Endometrial microvascular endothelial cells (primary cell): ENCODE results near the gene MYO18A. TPM values are rescaled to one million over a fixed set of nuclear protein-coding genes. Genes with fewer than 3 reads are reported as not detected.

Source experiments
- in situ Hi-C: cut with HindIII; loops from 2 replicates; pipeline ENCODE4 v1.10.0; 2017; ENCODE audit warnings: low sequenced_read_pairs, low pct_unique_long_range_greater_than_20kb; ENCODE audit errors: inconsistent ontology term
- total RNA-seq: library from RNA; depleted of rRNA; stranded (reverse); fragments of >200 nt; gene quantifications from one replicate; pipeline ENCODE4 v1.2.3, GENCODE V29; 2015; ENCODE audit errors: inconsistent ontology term

Gene MYO18A
- total RNA-seq, 1 donor from 2014 or later = 8.3 TPM

- in situ Hi-C loops = no loop called here
Observed at GRCh38 chr17:29115961-29116803, 64.0 kb downstream of the MYO18A start.

DNA sequence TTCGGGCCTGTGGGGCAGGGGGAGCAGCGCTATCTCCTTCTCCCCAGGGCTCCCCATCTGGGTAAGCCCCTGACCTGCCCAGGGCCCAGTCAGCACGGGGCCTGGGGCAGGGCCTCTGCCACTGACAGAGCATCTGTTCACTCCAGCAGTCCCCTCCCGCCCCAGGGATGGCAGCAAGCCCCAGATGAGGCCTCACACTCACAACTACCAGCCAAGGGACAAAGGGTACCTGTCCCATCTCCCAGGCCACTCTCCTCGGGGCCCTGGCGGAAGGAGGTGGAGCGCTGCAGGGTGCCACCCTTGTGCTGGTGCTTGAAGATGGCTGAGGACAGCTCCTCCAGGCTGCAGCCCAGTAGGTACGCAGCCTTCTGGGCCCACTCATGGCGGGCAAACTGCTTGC lies 64.8 kb downstream of the MYO18A start:
- in situ Hi-C loops = no loop called here

DNA sequence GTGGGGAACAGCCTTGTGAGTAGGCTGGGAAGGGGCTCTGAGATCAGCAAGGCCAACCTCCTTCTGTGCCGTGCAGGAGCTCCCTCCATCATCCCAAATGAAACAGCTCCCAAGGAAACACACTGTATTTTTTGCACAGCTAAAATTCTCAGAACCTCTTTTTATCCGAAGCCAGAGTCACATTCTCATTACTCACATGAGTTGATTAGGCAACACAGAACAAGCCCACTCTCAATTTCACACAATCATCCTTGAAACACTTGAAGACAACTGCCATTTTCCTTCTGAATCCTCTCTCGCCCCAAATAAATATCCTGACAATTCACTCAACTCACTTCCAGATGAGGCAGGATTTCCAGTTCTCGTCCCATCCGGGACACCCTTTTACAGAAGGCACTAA lies 66.1 kb downstream of the MYO18A start:
- in situ Hi-C loops = no loop called here

GRCh38 chr17:29113334-29113733 lies 66.9 kb downstream of the MYO18A start:
- in situ Hi-C loops = no loop called here

- in situ Hi-C loops = no loop called here
Observed at GRCh38 chr17:29112771-29113295, 67.4 kb downstream of the MYO18A start.

GRCh38 chr17:29111816-29112499 lies 68.2 kb downstream of the MYO18A start:
- in situ Hi-C loops = no loop called here

DNA sequence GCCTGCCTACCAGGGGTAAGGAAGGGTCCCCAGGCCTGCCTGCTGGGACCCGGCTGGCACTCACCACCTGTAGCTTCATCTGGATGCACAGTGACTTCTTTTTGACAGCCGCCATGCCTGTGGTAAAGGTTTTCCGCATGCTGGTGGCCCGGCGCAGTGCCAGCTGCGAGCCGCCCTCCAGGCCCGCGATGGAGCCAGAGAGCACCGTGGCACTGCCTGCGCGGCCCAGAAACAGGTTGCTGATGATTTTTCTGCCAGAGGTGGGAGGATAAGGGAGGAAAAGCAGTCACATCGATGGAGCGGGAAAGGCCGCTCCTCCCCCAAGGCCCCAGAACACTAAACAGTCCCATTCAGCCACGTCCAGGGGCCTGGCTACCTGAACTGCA lies 69.8 kb downstream of the MYO18A start:
- in situ Hi-C loops = no loop called here

DNA sequence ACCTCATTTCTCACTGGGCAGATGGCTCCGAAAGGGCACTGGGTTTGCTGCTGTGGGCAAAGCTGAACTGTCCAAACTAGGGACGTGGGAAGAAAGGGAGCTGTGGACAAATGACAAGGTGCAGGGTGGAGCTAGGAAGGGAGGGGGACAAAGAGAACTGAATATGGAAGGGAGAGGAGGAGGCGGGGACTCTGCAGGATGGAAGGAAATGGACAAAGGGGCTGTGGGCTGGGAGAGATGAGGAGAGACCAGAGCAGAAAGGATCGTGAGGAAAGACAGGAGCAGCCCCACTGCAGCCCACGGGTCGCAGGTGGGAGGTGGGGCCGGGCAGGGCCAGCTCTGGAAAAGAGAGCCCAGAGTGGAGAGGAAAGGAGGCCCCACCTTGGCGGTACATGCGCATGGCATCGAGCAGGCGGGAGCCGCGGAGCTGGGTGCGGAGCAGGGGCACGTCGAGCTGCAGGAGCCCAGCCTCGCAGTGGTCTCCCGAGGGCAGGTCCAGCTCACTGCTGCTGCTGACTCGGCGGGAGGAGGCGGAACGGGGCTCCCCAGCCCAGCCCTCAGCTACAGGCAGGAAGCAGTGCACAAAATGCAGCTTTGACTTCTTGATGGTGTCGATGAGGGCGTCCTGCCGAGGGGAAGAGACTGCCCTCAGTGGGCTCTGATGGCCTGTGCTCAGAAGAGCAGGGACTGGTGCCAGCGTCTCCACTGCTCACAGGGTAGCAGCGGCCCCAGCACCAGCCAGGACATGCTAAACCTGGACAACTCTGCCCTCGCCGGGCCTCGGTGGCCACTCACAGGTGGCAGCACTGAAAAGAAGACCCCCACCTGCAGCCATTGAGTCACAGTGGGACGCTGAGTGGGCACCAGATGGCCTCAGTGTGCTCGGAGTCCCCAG lies 70.5 kb downstream of the MYO18A start:
- in situ Hi-C loops = no loop called here

- in situ Hi-C loops = no loop called here
Observed at GRCh38 chr17:29108823-29109476, 71.2 kb downstream of the MYO18A start.

DNA sequence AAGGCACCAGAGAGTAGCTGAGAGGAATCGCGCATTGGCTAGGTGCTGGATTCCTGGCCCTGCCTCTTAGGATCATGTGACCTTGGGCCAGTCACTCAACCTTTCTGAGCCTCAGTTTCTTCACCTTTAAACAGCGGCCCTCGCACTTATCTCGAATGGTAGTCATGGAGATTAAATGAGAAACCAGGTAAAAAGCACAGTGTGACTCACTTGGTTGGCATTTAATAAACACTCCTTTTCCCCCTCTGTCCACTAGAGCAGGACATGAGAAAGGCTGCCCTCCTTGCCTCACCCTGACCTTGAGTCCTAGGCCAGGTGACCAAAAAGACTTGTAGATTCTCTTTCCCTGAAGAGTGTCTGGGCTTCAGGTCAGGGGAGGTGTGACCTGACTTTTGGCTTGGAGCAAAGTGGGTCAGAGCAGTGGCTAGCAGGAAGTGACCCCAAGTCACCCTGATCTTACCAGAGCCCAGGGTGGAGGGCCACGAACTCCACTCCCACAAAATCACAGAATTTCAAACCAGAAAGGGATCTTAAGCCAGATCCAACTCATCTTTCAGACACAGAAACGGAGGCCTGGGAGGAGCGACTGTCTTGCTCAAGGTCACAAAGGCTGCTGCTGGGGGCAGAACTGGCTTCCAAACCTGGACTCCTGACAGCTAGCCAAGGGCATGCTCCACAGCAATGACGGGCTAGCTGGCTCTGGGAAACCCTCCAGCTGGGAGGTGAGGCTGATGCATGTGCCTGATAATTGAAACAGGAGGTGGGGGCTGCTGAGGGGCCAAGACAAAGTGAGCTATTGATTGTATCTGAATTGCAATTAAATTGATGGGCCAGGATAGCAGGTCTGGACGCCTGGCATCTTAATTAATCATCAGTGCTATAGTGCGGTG lies 72.0 kb downstream of the MYO18A start:
- in situ Hi-C loops = no loop called here

DNA sequence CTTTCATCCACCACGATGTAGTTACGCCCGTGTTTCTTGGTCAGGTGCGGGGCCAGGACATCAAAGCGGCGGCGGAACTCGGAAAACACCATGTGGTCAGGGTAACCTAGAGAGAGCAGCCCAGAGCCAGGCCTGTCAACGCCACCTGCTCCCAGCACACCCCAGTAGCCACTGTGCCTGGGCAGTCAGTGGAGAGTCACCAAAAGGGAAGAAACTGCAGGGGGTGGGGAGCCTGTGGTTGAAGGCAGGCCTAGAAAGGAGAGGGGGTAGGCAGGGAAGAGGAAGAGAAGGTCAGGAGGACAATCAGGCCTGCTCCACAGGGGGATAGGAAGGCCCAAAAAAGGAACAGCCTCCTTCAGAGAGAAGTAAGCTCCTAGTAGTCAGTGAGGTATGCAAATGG lies 73.1 kb downstream of the MYO18A start:
- in situ Hi-C loops = no loop called here

- in situ Hi-C loops = no loop called here
Observed at GRCh38 chr17:29103341-29103740, 76.9 kb downstream of the MYO18A start.

- in situ Hi-C loops = no loop called here
Observed at GRCh38 chr17:29102741-29103181, 77.4 kb downstream of the MYO18A start.

- in situ Hi-C loops = no loop called here
Observed at GRCh38 chr17:29102046-29102445, 78.2 kb downstream of the MYO18A start.

DNA sequence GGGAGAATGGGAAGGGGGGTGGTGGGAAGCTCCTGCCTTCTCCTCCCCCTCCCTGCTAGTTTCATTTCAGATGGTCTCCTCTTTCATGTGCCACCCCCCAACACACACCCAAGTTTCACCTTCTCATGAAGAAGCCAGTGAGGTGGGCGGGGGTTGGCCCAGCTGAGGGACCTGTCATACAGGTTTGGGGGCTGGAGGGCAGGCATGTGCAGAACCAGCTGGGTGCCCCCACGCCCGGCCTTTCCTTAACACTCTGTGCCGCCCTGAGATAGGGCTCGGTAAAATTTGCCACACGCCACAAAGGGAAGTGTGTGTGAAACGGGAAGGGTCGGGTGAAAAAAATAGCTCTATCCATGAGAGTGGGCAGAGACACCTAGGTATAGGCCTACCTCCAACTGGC lies 79.9 kb downstream of the MYO18A start:
- in situ Hi-C loops = no loop called here

- in situ Hi-C loops = no loop called here
Observed at GRCh38 chr17:29099527-29099926, 80.7 kb downstream of the MYO18A start.

GRCh38 chr17:29096094-29096493 lies 84.1 kb downstream of the MYO18A start:
- in situ Hi-C loops = no loop called here

DNA sequence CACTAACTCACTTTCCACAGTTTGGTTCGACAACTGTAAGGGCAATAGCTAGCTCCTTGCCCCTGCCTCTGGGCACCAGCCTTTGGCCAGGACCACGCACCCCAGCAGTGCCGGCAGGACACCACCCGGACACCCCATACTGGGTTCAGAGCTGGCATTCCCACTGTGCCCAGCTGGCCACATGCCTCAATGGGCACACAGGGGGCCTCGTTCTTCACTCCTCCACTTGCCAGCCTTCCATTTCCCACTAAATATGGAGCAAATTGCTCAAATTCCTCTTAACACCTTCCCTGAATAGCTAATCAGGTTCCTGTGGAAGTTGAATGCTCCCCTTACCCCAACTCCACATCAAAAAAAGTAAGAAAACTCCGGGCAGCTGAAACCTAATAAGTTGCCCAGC lies 84.8 kb downstream of the MYO18A start:
- in situ Hi-C loops = no loop called here
